GM19351 (cell line): ENCODE results near the gene YWHAB.
"Not testable (repeated sequence)": the region's sequence is repeated elsewhere in the genome, so short reads cannot be mapped to it uniquely, and the experiment has no call there.

ENCODE experiments used
- ATAC-seq: cut with Tn5 transposase; IDR thresholded peaks from one replicate; pipeline ENCODE4 v1.9.1; 2021; ENCODE audit warnings: mild to moderate bottlenecking, moderate library complexity; ENCODE audit not compliant: unreplicated experiment

YWHAB gene

GRCh38 chr20:44866703-44867335 lies 18.7 kb upstream of the YWHAB start:
- no peak for ATAC-seq

GRCh38 chr20:44869471-44869870 lies 16.0 kb upstream of the YWHAB start:
- no peak for ATAC-seq

GRCh38 chr20:44882360-44882759 lies 3.1 kb upstream of the YWHAB start:
- not testable (repeated sequence) for ATAC-seq

GRCh38 chr20:44883214-44883902 lies 2.1 kb upstream of the YWHAB start:
- no peak for ATAC-seq

GRCh38 chr20:44884907-44885391 lies 556 bp upstream of the YWHAB start:
- peak; percentile 29 for ATAC-seq

- ATAC-seq: no peak
Observed at GRCh38 chr20:44886266-44886651, 754 bp downstream of the YWHAB start.

GRCh38 chr20:44886828-44887227 lies 1.3 kb downstream of the YWHAB start:
- no peak for ATAC-seq

GRCh38 chr20:44887466-44887865 lies 2.0 kb downstream of the YWHAB start:
- no peak for ATAC-seq

GRCh38 chr20:44888226-44889103 lies 3.0 kb downstream of the YWHAB start:
- ATAC-seq: no peak

- ATAC-seq: no peak
Observed at GRCh38 chr20:44891826-44892225, 6.3 kb downstream of the YWHAB start.

GRCh38 chr20:44894959-44895358 lies 9.5 kb downstream of the YWHAB start:
- ATAC-seq: no peak

- ATAC-seq: no peak
Observed at GRCh38 chr20:44896583-44896982, 11.1 kb downstream of the YWHAB start.

- ATAC-seq: no peak
Observed at GRCh38 chr20:44897133-44897532, 11.6 kb downstream of the YWHAB start.

GRCh38 chr20:44900231-44900854 lies 14.8 kb downstream of the YWHAB start:
- ATAC-seq: no peak

- no peak for ATAC-seq
Observed at GRCh38 chr20:44901974-44902373, 16.5 kb downstream of the YWHAB start.

- no peak for ATAC-seq
Observed at GRCh38 chr20:44904377-44904776, 18.9 kb downstream of the YWHAB start.

- ATAC-seq: no peak
Observed at GRCh38 chr20:44908987-44909871, 23.7 kb downstream of the YWHAB start.

- ATAC-seq: peak; percentile 79
Observed at GRCh38 chr20:44909872-44910689, 24.6 kb downstream of the YWHAB start, which contains the start of gene PABPC1L. Gene PABPC1L, plus strand, starts transcription at chr20:44910060. Its CDS starts 84 bp downstream, at chr20:44910144.

- no peak for ATAC-seq
Observed at GRCh38 chr20:44910690-44911262, 25.3 kb downstream of the YWHAB start.
